ENCODE measurements around the gene PRDM1.

GRCh38 chr6:106120006-106120405 lies 33.9 kb downstream of the PRDM1 start:
- TF ChIP-seq POLR2A (IDR thresholded peaks at IDR 0.05) (no peak), CTCF (IDR thresholded peaks at IDR 0.05 in 4 of 5, conservative IDR thresholded peaks at IDR 0.05 in 1 of 5) (no peak)

Data from gastrocnemius medialis (tissue), 4 donors.